T-helper 17 cell (primary cell): ENCODE data around the gene TXNDC5. TPM values are rescaled to one million over a fixed set of nuclear protein-coding genes. Genes with fewer than 3 reads are reported as not detected.

Experiments used
- ATAC-seq: fragments of 150-1000 bp; cut with Tn5 transposase; 2 replicates; pipeline ENCODE4 v1.10.0; 2021; ENCODE audit warnings: mild to moderate bottlenecking, moderate library complexity
- DNase-seq, 3 donors: peaks; one replicate each; pipeline versions ENCODE4 v3.0.0 to v3.0.0-alpha.2; 2020 to 2021
- H3K9me3 ChIP-seq: one replicate; pipeline ENCODE4 v1.7.0; 2013; ENCODE audit warnings: low read length, mild to moderate bottlenecking; ENCODE audit not compliant: control insufficient read depth, poor library complexity, severe bottlenecking
- H3K27ac Mint-ChIP-seq: one replicate; pipeline ENCODE4 v1.8.0; 2022; ENCODE audit warnings: mild to moderate bottlenecking, moderate library complexity, mixed read lengths
- H3K27me3 Mint-ChIP-seq: one replicate; pipeline ENCODE4 v1.8.0; 2022; ENCODE audit warnings: mixed read lengths
- H3K36me3 Mint-ChIP-seq: one replicate; pipeline ENCODE4 v1.8.0; 2022; ENCODE audit warnings: low read depth, mixed read lengths
- H3K4me1 Mint-ChIP-seq: one replicate; pipeline ENCODE4 v1.8.0; 2022; ENCODE audit warnings: mild to moderate bottlenecking, mixed read lengths
- H3K4me3 Mint-ChIP-seq: one replicate; pipeline ENCODE4 v1.8.0; 2022; ENCODE audit warnings: mild to moderate bottlenecking, moderate library complexity, mixed read lengths
- total RNA-seq, 4 donors: library from RNA in 2 of 4; stranded (reverse) in 2 of 4; gene quantifications; one replicate each; pipeline ENCODE4 v1.2.3 and lab custom pipeline; 2022 to 2026

TXNDC5 gene
- total RNA-seq, 2 donors from 2014 or later = 18.6 to 19.8 TPM

DNA sequence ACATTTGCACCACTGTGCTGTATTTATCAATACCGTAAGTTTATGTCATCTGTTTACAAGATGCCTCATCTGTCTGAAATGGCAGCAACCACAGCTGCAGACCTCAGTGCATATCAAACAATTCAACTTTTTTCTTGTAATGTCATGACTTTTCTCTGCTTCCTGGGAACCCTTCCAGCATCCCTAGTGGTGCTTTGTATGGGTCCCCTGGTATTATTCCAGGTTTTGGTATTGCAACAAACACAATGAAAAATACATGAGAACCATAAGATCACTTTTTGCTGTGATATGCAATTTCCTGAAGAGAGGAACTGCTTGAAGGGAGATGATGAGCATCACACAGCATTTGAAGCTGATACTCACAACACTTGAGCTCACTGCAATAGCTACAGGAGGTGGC, 12.0 kb upstream of the TXNDC5 start:
- DNase-seq (no peak), ATAC-seq (no peak)
- Mint-ChIP-seq H3K27me3 (no peaks in the 10 kb centered on the region), H3K27ac (no peak overlapping the region), H3K4me3 (no peak overlapping the region), H3K36me3 (no peaks in the 10 kb centered on the region), H3K4me1 (no peaks in the 10 kb centered on the region)
- H3K9me3 ChIP-seq = peaks cover 3% of the 10 kb centered on the region

DNA sequence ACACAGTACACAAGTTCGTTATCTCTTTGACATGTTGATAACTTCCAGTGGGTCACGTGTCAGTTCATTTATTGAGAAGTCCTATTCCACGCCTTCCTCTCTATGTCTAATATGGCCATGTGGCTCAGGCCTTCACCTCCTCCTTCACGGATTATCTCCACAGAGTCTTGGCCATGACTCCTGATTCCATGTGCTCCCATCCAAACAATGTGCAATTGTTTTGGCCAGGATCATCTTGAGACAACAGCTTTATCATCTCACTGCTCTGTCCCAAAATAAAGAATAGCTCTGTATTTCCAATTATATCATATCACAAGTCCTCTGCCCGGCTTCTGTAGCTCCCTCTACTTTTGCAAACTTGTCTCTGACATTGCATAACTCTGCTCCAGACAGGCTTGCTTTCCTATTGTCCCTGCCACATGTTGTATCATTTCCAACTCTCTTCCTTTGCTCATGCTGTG, 11.1 kb upstream of the TXNDC5 start:
- Mint-ChIP-seq H3K27me3 (no peaks in the 10 kb centered on the region), H3K27ac (no peak overlapping the region), H3K4me3 (no peak overlapping the region), H3K4me1 (no peaks in the 10 kb centered on the region), H3K36me3 (no peaks in the 10 kb centered on the region)
- ATAC-seq = no peak
- DNase-seq = no peak
- H3K9me3 ChIP-seq = peaks cover 3% of the 10 kb centered on the region

DNA sequence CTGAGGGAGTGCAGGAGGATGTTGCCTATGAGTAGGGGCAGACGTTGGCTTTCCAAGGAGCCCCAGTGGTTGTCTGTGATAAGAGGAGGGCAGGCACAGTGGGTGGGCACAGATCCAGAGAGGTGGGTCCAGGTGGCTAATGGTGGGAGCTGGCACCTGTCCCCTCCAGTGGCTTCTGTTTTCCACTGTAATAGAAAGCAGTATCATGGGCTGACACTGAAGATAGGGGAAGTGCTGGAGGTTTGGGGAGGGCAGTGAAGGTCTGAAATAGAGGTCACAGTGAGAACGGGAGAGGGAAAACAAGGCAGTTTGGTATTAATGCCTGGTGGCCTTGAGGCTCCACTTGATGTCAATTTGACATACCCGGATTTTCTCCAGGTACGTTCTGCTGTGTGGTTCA, 10.5 kb upstream of the TXNDC5 start:
- Mint-ChIP-seq H3K4me3 (no peak overlapping the region), H3K27ac (no peak overlapping the region), H3K36me3 (no peaks in the 10 kb centered on the region), H3K27me3 (no peaks in the 10 kb centered on the region), H3K4me1 (no peaks in the 10 kb centered on the region)
- ATAC-seq (no peak), DNase-seq (no peak)
- H3K9me3 ChIP-seq = peaks cover 3% of the 10 kb centered on the region

DNA sequence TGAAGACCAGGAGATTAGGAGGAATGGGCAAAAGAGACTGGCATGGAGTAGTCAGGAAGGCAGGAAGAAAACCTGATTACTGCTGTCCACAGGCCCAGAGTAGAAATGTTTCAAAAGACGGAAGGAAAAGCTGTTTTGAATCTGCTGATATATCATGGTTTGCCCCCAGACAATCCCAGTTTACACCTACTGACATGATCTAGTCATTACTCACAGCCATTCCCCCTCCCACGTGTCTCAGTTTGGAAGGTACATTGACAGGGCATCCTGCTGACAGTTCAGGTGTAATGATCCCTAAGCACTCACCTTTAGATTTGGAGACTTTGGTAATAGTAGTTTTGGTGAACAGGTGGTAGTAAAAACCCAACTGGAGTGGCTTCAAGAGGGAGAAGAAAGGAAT, 9.8 kb upstream of the TXNDC5 start:
- Mint-ChIP-seq H3K27ac (no peak overlapping the region), H3K4me3 (no peak overlapping the region), H3K27me3 (no peaks in the 10 kb centered on the region), H3K4me1 (no peaks in the 10 kb centered on the region), H3K36me3 (no peaks in the 10 kb centered on the region)
- DNase-seq (no peak), ATAC-seq (no peak)
- H3K9me3 ChIP-seq = peaks cover 2% of the 10 kb centered on the region

DNA sequence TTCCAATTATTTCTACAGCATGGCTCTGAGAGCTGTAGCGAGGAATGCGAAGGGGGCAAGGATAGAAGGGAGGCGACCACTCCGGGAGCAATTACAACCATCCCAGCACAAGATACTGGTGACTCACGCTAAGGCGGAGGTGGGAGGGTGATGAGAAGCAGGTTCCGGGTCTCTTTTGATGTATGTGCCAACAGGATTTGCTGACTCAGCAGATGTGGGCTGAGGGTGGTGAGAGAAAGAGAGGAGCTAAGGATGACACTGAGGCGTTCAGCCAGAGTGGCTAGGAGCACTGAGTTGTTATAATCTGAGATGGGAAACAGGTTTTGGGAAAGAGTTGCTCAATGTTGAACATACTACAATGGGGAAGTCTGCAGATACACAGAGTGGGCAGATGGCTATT, 9.3 kb upstream of the TXNDC5 start:
- DNase-seq (no peak), ATAC-seq (peak; percentile 44)
- Mint-ChIP-seq H3K4me1 (no peaks in the 10 kb centered on the region), H3K27me3 (no peaks in the 10 kb centered on the region), H3K36me3 (no peaks in the 10 kb centered on the region), H3K4me3 (no peak overlapping the region), H3K27ac (no peak overlapping the region)
- no peaks in the 10 kb centered on the region for H3K9me3 ChIP-seq

DNA sequence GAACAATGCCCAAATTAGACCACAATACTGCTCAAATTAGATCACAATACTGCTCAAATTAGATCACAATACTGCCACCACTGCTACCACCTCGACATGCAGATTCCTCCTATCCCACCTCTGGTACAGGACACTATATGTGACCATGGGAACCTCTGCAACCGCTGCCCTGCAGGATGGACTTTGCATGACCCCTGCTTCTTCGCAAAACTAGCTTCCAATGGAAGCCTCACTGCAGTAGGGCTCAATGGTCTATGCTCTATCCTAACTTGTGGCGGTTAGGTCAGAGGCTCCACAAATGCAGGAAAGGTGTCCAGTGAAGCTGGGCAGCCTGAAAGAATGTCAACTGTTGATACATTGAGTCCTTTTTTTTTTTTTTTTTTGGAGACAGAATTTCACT, 7.8 kb upstream of the TXNDC5 start:
- no peak for DNase-seq
- no peak overlapping the region for H3K4me3 Mint-ChIP-seq
- no peaks in the 10 kb centered on the region for H3K36me3 Mint-ChIP-seq
- no peaks in the 10 kb centered on the region for H3K9me3 ChIP-seq
- no peaks in the 10 kb centered on the region for H3K4me1 Mint-ChIP-seq
- no peaks in the 10 kb centered on the region for H3K27me3 Mint-ChIP-seq
- no peak for ATAC-seq
- no peak overlapping the region for H3K27ac Mint-ChIP-seq

DNA sequence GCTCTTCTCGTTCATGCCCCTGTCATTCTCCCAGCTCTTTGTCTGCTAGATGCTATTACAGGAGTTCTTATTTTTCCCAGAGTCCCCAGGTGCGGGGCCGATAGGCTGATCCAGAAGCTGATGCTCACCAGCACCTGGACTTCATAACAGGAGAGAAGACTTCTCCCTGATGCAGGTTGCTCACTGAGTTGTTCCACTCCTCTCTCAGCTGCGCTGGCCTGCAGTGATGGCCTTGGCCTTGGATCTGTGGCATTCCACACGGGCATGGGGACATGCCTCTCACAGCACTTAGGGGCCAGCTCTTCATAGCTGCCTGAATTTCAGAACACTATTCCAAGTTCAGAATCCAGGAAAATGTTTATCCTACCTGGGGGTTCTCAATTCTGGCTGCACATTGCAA, 7.1 kb upstream of the TXNDC5 start:
- Mint-ChIP-seq H3K27me3 (no peaks in the 10 kb centered on the region), H3K36me3 (no peaks in the 10 kb centered on the region), H3K27ac (no peak overlapping the region), H3K4me3 (no peak overlapping the region), H3K4me1 (no peaks in the 10 kb centered on the region)
- no peak for ATAC-seq
- no peak for DNase-seq
- no peaks in the 10 kb centered on the region for H3K9me3 ChIP-seq

DNA sequence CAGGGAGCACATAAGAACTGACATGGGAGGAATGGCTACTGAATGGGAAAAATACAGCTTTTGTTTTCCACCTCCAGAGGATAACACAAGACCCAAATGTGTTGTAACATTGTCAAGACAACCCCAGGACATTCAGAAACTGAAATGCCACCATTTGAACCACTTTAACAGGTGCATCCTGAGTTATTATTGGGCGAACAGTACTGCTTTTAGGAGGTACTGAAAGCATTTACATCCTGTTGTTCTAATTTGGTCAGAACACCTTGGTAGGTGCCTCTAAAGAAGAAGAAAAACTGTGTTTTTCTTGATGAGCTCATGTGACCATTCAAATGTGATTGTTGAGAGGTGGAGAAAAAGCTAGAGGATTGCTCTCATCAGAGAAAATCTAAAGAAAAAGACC, 6.4 kb upstream of the TXNDC5 start:
- no peak for DNase-seq
- no peaks in the 10 kb centered on the region for H3K9me3 ChIP-seq
- peak overlapping the region; percentile 19 for H3K27ac Mint-ChIP-seq
- no peaks in the 10 kb centered on the region for H3K36me3 Mint-ChIP-seq
- ATAC-seq = peak; percentile 49
- no peak overlapping the region for H3K4me3 Mint-ChIP-seq
- H3K27me3 Mint-ChIP-seq = no peaks in the 10 kb centered on the region
- no peaks in the 10 kb centered on the region for H3K4me1 Mint-ChIP-seq

DNA sequence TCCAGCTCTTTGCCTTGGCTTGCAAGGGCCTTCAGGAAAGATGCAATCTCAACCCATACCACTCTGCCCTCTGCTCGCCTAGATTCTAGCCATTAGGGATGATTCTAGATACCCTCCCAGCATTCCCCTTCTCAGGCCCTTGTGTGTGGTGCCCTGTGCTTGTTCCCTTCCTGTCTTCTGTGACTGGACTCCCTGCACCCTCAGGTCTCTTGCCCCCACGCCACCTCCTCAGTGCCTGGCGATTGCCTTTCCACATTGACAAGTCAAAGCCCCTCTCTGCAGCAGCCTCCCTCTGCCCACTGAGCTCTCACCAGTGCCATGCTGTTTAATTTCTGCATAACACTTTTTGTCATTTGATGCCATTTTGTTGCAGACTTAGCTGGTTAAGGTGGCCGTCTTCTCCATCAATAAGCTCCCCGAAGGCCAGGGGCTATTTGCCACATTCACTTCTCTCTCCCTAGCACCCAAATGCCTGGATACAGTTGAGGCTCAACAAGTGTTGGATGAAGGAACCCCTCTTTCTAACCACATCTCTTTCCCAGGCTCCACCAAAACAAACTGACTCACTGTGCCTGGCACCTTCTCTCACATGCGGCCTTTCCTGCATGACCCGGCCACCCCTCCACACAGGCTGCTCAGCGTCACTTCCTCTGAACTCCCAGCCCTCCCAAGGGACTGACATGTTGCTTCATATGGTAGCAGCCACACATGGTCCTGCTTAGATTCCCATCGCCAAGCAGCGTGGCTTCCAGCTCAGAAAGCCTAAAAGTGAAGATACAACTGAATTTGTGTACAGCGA, 4.6 kb upstream of the TXNDC5 start:
- no peak overlapping the region for H3K4me3 Mint-ChIP-seq
- ATAC-seq (no peak), DNase-seq (no peak)
- H3K27me3 Mint-ChIP-seq = no peaks in the 10 kb centered on the region
- no peaks in the 10 kb centered on the region for H3K36me3 Mint-ChIP-seq
- peaks cover 6% of the 10 kb centered on the region for H3K4me1 Mint-ChIP-seq
- no peak overlapping the region for H3K27ac Mint-ChIP-seq
- no peaks in the 10 kb centered on the region for H3K9me3 ChIP-seq

DNA sequence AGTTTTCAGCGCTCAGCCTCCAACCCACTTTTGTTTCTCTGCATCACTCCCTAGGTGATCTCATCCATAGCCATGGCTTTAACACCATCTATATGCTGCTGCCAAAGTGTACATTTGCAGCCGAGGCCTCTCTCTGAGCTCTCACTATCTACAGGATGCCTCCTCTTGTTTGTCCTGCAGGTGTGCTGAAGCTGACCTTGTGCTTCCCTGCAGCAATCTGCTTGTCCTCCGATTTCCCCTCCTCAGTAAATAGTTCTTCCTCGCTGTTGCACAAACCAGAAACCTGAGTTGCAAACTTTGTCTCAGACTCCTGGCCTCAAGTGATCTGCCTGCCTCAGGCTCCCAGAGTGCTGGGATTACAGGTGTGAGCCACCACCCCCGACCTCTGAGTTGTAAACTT, 3.7 kb upstream of the TXNDC5 start:
- Mint-ChIP-seq H3K4me3 (no peak overlapping the region), H3K4me1 (peaks cover 8% of the 10 kb centered on the region), H3K36me3 (no peaks in the 10 kb centered on the region), H3K27ac (no peak overlapping the region), H3K27me3 (no peaks in the 10 kb centered on the region)
- no peak for DNase-seq
- ATAC-seq = no peak
- no peaks in the 10 kb centered on the region for H3K9me3 ChIP-seq

DNA sequence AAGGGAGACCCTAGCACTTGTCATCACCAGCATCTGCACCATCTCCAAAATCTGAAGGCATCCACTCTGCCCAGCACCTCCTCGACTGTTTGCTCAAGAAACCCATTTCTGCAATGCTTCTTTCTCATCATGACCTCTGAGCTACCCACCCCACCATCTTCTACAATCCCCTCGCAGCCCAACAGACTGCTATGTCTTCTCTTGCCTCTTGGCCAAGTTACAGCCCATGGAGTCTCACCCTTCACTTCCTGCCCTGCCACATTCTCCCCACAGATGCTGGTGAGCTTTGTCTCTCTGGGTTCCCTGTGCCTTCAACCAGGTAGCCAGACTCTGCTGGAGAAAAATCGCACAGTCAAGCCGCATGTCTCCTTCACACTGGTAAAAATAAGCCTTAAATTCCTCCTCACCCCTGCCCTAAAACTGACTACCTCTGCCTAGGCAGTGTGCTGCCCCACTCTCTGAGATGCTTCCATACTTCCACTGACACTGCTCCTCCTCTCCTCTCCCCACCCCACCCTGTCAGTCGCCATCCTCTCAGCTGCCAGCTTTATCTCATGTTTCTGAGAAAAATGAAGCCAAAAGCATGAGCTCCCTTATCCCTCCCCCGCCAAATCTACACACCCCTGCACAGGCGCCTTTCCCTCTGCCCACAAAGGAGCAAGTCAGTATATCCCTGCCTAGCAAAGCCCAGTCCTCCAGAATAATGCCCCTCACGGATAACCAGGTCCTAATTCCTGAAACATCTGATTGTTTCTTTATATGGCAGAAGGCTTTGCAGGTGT, 2.3 kb upstream of the TXNDC5 start:
- Mint-ChIP-seq H3K36me3 (no peaks in the 10 kb centered on the region), H3K4me3 (no peak overlapping the region), H3K27ac (no peak overlapping the region), H3K4me1 (peaks cover 11% of the 10 kb centered on the region), H3K27me3 (no peaks in the 10 kb centered on the region)
- H3K9me3 ChIP-seq = no peaks in the 10 kb centered on the region
- no peak for ATAC-seq
- DNase-seq = no peak

DNA sequence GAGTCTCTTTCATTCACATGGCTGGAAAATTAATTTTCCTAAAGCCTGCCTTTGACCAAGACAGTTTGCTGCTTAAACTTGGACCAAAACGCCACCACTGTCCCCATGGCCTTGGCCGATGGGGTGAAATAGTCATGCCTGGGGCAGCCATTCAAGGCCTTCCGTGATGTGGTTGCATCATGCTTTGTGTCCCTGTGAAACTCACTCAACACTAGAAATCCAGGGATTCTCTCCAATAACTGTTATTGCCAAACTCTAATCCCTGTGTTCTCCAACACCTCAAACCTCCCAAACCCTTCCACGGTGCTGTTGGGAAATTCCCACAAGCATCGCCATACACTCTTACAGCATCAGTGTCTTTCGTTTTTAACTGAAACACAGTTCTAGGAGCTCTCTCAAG, 1.4 kb upstream of the TXNDC5 start:
- H3K4me3 Mint-ChIP-seq = no peak overlapping the region
- H3K9me3 ChIP-seq = no peaks in the 10 kb centered on the region
- H3K27me3 Mint-ChIP-seq = no peaks in the 10 kb centered on the region
- H3K36me3 Mint-ChIP-seq = no peaks in the 10 kb centered on the region
- H3K4me1 Mint-ChIP-seq = peaks cover 13% of the 10 kb centered on the region
- ATAC-seq (no peak), DNase-seq (no peak)
- no peak overlapping the region for H3K27ac Mint-ChIP-seq

DNA sequence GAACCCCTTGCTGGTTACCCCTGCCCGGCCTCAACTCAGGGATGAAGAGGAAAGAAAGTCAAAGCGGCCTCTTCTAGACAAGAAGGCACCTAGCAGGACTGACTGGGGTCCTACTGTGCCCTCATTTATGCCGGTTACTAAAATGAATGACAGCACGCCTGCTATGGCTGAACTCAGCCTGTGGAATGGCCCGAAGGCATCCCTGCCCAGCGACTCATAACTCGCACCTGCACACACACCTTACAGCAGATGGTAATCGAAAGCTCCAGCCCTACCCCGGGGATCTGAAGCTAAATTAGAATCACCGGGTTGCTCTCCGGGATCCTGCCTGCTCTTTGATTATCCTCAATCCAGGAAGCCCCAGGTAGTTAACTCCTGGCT, 747 bp upstream of the TXNDC5 start:
- Mint-ChIP-seq H3K4me3 (no peak overlapping the region), H3K36me3 (no peaks in the 10 kb centered on the region), H3K27ac (no peak overlapping the region), H3K27me3 (no peaks in the 10 kb centered on the region), H3K4me1 (peaks cover 13% of the 10 kb centered on the region)
- DNase-seq = no peak
- no peak for ATAC-seq
- H3K9me3 ChIP-seq = no peaks in the 10 kb centered on the region

DNA sequence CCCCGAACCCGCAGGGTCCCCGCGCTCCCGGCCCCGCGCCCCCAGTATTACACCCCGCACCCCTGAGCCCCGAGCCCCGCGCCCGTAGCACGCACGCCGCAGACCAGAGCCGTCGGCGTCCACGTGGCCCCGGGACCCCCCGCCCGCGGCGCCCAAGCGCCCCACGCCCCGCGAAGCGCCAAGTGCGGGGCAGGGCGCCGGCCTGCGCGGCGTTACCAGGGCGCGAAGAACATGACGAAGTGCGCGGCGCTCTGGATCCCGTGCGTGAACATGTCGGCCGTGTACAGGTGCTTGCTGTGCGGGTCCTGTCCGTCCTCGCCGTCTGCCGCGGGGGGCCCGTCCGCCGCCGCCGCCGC, 312 bp downstream of the TXNDC5 start:
- peaks cover 13% of the 10 kb centered on the region for H3K4me1 Mint-ChIP-seq
- H3K4me3 Mint-ChIP-seq = no peak overlapping the region
- ATAC-seq (peak; percentile 60), DNase-seq (no peak)
- H3K27ac Mint-ChIP-seq = no peak overlapping the region
- no peaks in the 10 kb centered on the region for H3K9me3 ChIP-seq
- H3K36me3 Mint-ChIP-seq = no peaks in the 10 kb centered on the region
- no peaks in the 10 kb centered on the region for H3K27me3 Mint-ChIP-seq
